ENCODE data around the gene CALM1.

- TF ChIP-seq CTCF (IDR thresholded peaks at IDR 0.05) (no peak), POLR2A (IDR thresholded peaks at IDR 0.05) (no peak)
Measured at GRCh38 chr14:90402016-90402415, 5.2 kb downstream of the CALM1 start.
